SW480 (cell line): ENCODE data around the gene MATK.

Source experiments
- DNase-seq: peaks from one replicate; pipeline ENCODE4 v3.0.0-alpha.2; 2016; ENCODE audit warnings: low spot score

MATK gene

GRCh38 chr19:3788996-3789778 is 3.0 kb upstream of the MATK start:
- DNase-seq: no peak

- DNase-seq: no peak
These were observed 687 bp downstream of the MATK start for GRCh38 chr19:3785451-3785937.

- DNase-seq: no peak
These were observed 1.4 kb downstream of the MATK start for GRCh38 chr19:3784607-3785450.

- no peak for DNase-seq
These were observed 2.3 kb downstream of the MATK start for GRCh38 chr19:3783660-3784584.

GRCh38 chr19:3782903-3783302 is 3.3 kb downstream of the MATK start:
- DNase-seq: no peak

- no peak for DNase-seq
These were observed 3.9 kb downstream of the MATK start for GRCh38 chr19:3782330-3782729.

GRCh38 chr19:3781603-3782002 is 4.6 kb downstream of the MATK start:
- DNase-seq: no peak

GRCh38 chr19:3780786-3781304 is 5.3 kb downstream of the MATK start:
- DNase-seq: no peak

GRCh38 chr19:3778899-3779723 is 7.1 kb downstream of the MATK start:
- DNase-seq: no peak

- no peak for DNase-seq
These were observed 7.9 kb downstream of the MATK start for GRCh38 chr19:3778104-3778867.

- no peak for DNase-seq
These were observed 9.6 kb downstream of the MATK start for GRCh38 chr19:3776479-3777040.

- no peak for DNase-seq
These were observed 10.3 kb downstream of the MATK start for GRCh38 chr19:3775831-3776230.

GRCh38 chr19:3775374-3775711 is 10.8 kb downstream of the MATK start:
- no peak for DNase-seq

GRCh38 chr19:3774621-3775373 is 11.4 kb downstream of the MATK start:
- no peak for DNase-seq

- DNase-seq: no peak
These were observed 12.2 kb downstream of the MATK start for GRCh38 chr19:3773814-3774515.

- no peak for DNase-seq
These were observed 14.2 kb downstream of the MATK start, which contains the start of gene RAX2 for GRCh38 chr19:3771906-3772455. Gene RAX2, minus strand, starts transcription at chr19:3772228. Its CDS starts 486 bp downstream, at chr19:3771742.

GRCh38 chr19:3771000-3771905 is 14.9 kb downstream of the MATK start:
- no peak for DNase-seq
